HG03378 (cell line): ENCODE measurements around the gene KCNH2.

Source experiments
- ATAC-seq: cut with Tn5 transposase; IDR thresholded peaks from one replicate; pipeline ENCODE4 v1.9.1; 2021; ENCODE audit warnings: mild to moderate bottlenecking, moderate library complexity; ENCODE audit not compliant: unreplicated experiment

KCNH2 gene

GRCh38 chr7:150962553-150963399 lies 15.3 kb downstream of the KCNH2 start:
- no peak for ATAC-seq

GRCh38 chr7:150962290-150962552 lies 15.9 kb downstream of the KCNH2 start:
- ATAC-seq = no peak

GRCh38 chr7:150961510-150962289 lies 16.4 kb downstream of the KCNH2 start:
- no peak for ATAC-seq

- ATAC-seq = no peak
Measured at GRCh38 chr7:150959739-150960734, 18.1 kb downstream of the KCNH2 start.

- no peak for ATAC-seq
Measured at GRCh38 chr7:150959081-150959480, 19.0 kb downstream of the KCNH2 start.

- no peak for ATAC-seq
Measured at GRCh38 chr7:150958597-150958996, 19.5 kb downstream of the KCNH2 start.

- no peak for ATAC-seq
Measured at GRCh38 chr7:150958062-150958552, 20.0 kb downstream of the KCNH2 start.

GRCh38 chr7:150957133-150958020 lies 20.7 kb downstream of the KCNH2 start:
- ATAC-seq = no peak

GRCh38 chr7:150956395-150957132 lies 21.6 kb downstream of the KCNH2 start:
- no peak for ATAC-seq

- no peak for ATAC-seq
Measured at GRCh38 chr7:150955519-150956394, 22.4 kb downstream of the KCNH2 start.

GRCh38 chr7:150954986-150955518 lies 23.1 kb downstream of the KCNH2 start:
- ATAC-seq = no peak

- no peak for ATAC-seq
Measured at GRCh38 chr7:150954201-150954985, 23.7 kb downstream of the KCNH2 start.

GRCh38 chr7:150953061-150953997 lies 24.8 kb downstream of the KCNH2 start:
- no peak for ATAC-seq

- no peak for ATAC-seq
Measured at GRCh38 chr7:150952331-150953050, 25.6 kb downstream of the KCNH2 start.

- no peak for ATAC-seq
Measured at GRCh38 chr7:150951521-150951920, 26.6 kb downstream of the KCNH2 start.

- no peak for ATAC-seq
Measured at GRCh38 chr7:150951181-150951520, 27.0 kb downstream of the KCNH2 start.
